Activated naive CD4-positive, alpha-beta T cell treated with anti-CD3 and anti-CD28 coated beads, Interleukin-2, amount 50 U/mL, for 24 hours (primary cell): ENCODE data around the gene CBR4.
A peak's percentile ranks its signal among the peaks of the same experiment; 100 is the strongest.

Experiments
- H3K27ac Mint-ChIP-seq: one replicate; pipeline ENCODE4 v1.8.0; 2021; ENCODE audit warnings: mild to moderate bottlenecking, mixed read lengths
- H3K27me3 Mint-ChIP-seq: one replicate; pipeline ENCODE4 v1.8.0; 2021; ENCODE audit warnings: mixed read lengths
- H3K36me3 Mint-ChIP-seq: one replicate; pipeline ENCODE4 v1.8.0; 2021; ENCODE audit warnings: mixed read lengths
- H3K4me1 Mint-ChIP-seq: one replicate; pipeline ENCODE4 v1.8.0; 2021; ENCODE audit warnings: mixed read lengths
- H3K4me3 Mint-ChIP-seq: one replicate; pipeline ENCODE4 v1.8.0; 2021; ENCODE audit warnings: mild to moderate bottlenecking, mixed read lengths
- H3K9me3 Mint-ChIP-seq: one replicate; pipeline ENCODE4 v1.8.0; 2021; ENCODE audit warnings: mixed read lengths

The CBR4 gene

DNA sequence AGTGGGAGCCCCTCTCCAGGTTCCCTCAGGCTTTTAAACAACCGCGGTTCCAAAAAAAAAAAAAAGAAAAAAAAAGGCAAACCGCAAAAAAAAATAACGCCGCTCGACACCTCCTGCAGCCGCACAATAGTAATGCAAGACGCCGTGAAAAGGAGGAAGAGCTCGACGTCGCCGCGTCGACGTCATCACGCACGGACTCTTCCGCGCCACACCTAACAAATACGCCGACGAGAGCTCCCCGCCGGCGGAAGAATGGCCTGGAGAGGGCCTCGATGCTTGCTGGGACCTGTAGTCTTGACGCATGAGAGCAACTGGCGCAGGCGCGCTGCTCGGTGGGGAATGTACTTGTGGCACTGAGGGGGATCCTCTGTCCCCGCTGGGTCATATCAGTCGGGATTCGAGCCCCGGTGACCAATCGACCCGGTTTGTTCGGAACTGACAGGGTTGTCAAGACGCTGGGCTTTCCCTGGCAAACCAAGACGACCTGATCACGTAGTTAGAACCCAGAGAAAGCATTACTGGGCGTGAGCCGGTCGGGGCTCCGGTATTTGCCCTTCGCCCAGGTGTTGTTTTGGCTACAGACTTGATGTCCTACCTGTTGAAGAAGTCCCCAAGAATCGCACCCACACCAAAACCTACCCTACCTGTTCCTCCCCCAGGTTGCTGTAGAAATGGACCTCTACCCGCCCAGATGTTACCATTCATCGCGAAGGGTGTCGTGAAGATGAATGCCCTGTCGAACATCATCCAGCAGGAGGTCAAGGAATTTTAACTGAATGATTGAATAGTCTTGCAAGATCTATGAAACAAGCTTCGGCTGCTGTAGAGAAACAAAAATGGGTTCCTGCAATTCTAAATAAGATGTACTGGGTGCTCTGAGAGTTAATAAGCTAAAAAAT lies at the start of gene CBR4:
TSS of gene CBR4 (minus strand) at position 131 of the 899 bp plus-strand sequence. CDS start 166 bp downstream, outside the sequence.
- H3K36me3 Mint-ChIP-seq, result peaks cover 1% of the 10 kb centered on the region
- peak within 1 kb of the TSS; percentile 98 for H3K27ac Mint-ChIP-seq
- peak within 1 kb of the TSS; percentile 97 for H3K4me3 Mint-ChIP-seq
- no peaks in the 10 kb centered on the region for H3K9me3 Mint-ChIP-seq
- H3K27me3 Mint-ChIP-seq, result no peaks in the 10 kb centered on the region
- H3K4me1 Mint-ChIP-seq, result peaks cover 46% of the 10 kb centered on the region

GRCh38 chr4:169059306-169060211 lies 49.5 kb upstream of the CBR4 start:
- no peaks in the 10 kb centered on the region for H3K4me1 Mint-ChIP-seq
- no peak overlapping the region for H3K4me3 Mint-ChIP-seq
- no peaks in the 10 kb centered on the region for H3K9me3 Mint-ChIP-seq
- no peak overlapping the region for H3K27ac Mint-ChIP-seq
- peaks cover 3% of the 10 kb centered on the region for H3K27me3 Mint-ChIP-seq
- no peaks in the 10 kb centered on the region for H3K36me3 Mint-ChIP-seq

- Mint-ChIP-seq H3K36me3 (no peaks in the 10 kb centered on the region), H3K27ac (no peak overlapping the region), H3K9me3 (no peaks in the 10 kb centered on the region), H3K4me1 (no peaks in the 10 kb centered on the region), H3K4me3 (no peak overlapping the region), H3K27me3 (peaks cover 3% of the 10 kb centered on the region)
Observed at GRCh38 chr4:169058312-169058711, 48.3 kb upstream of the CBR4 start.

- Mint-ChIP-seq H3K9me3 (no peaks in the 10 kb centered on the region), H3K27ac (peak overlapping the region; percentile 38), H3K4me1 (no peaks in the 10 kb centered on the region)
Observed at GRCh38 chr4:169054879-169055278, 44.8 kb upstream of the CBR4 start.

DNA sequence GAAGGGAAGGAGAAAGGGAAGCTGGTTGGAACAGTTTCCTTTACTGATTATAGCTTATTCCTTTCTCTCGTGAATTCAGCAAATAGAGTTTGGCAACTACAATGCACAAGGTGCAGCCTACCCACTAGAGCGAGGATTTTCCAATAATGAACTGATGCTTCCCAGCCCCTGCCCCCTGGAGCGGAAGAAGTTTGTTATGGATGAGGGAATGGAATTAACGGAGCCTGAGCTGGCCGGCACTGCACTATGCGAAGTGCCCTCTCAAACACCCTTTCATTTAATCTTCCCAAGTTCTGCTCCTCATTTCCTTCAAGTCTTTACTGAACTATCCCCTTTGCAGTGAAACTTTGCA lies 42.5 kb upstream of the CBR4 start:
- Mint-ChIP-seq H3K4me3 (no peak overlapping the region), H3K9me3 (no peaks in the 10 kb centered on the region), H3K4me1 (no peaks in the 10 kb centered on the region), H3K27me3 (peaks cover 1% of the 10 kb centered on the region), H3K27ac (no peak overlapping the region), H3K36me3 (no peaks in the 10 kb centered on the region)

More at GRCh38 chr4:169054879-169055278, 44.8 kb upstream of the CBR4 start:
- no peak overlapping the region for H3K4me3 Mint-ChIP-seq
- H3K36me3 Mint-ChIP-seq, result no peaks in the 10 kb centered on the region
- H3K27me3 Mint-ChIP-seq, result peaks cover 3% of the 10 kb centered on the region

- peaks cover 1% of the 10 kb centered on the region for H3K27me3 Mint-ChIP-seq
- no peaks in the 10 kb centered on the region for H3K36me3 Mint-ChIP-seq
Observed at GRCh38 chr4:169051761-169052593, 41.9 kb upstream of the CBR4 start.

DNA sequence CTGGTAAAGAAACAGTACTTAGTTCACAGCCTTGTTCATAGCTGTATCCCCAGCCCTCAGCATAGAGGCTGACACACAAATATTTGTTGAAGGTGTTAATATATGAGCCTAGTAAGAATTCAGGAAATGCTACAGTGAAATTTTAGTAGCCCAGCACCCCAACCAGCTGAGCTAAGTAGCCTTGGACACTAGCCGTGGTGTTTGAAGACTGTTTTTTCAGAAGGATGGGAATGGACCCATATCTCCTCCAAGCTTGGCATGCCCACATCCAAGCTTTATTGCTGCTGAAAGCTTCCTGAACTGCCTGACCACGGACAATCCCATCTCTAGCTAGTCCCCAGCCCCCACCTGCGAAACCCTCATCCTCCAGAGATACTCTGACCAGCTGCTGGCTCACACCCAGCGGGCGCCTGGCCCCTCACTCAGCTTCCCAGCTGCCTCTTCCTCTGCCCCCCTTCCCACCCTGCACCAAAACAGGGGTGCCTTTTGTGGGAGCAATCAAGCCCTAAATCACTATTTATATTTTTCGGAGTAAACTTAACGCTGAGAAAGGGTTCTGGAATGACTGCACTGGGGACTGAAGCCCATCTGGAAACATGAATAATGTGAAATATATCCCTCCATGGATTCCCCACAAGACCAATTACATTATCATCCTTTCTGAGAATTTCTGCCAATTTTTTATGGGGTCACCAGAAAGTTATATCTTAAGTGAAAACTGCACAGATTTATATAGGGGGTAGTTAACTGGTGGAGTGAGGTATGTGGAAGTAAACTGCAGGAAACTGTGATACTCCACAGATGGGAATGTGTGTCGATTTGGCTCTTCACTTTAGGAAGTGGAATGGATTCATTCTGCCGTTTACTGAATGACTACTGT lies 41.1 kb upstream of the CBR4 start:
- H3K36me3 Mint-ChIP-seq, result no peaks in the 10 kb centered on the region
- no peak overlapping the region for H3K27ac Mint-ChIP-seq
- no peaks in the 10 kb centered on the region for H3K27me3 Mint-ChIP-seq
- no peak overlapping the region for H3K4me3 Mint-ChIP-seq
- no peaks in the 10 kb centered on the region for H3K4me1 Mint-ChIP-seq
- H3K9me3 Mint-ChIP-seq, result no peaks in the 10 kb centered on the region

More at GRCh38 chr4:169051761-169052593, 41.9 kb upstream of the CBR4 start:
- Mint-ChIP-seq H3K4me1 (no peaks in the 10 kb centered on the region), H3K27ac (no peak overlapping the region), H3K4me3 (no peak overlapping the region), H3K9me3 (no peaks in the 10 kb centered on the region)

DNA sequence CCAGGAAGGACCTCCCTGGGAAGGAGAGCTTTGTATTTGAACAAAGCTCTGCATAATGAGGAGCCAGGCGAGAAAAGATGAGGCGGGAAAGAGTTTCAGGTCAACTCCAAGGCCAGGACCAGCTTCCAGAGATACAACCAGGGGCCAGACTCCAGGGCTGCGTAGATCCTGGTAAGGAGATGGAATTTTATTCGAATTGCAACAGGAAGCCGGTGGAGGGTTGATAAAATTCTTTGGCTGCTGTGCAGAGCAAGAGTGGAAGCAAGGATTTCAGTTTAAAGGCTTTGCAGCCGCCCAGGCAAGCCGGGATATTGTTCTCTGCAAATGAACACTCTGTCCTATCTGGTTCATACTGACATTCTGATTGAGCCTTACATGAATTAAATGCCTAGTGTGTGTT lies 40.2 kb upstream of the CBR4 start:
- no peaks in the 10 kb centered on the region for H3K27me3 Mint-ChIP-seq
- H3K4me3 Mint-ChIP-seq, result no peak overlapping the region
- H3K9me3 Mint-ChIP-seq, result no peaks in the 10 kb centered on the region
- no peaks in the 10 kb centered on the region for H3K4me1 Mint-ChIP-seq
- no peaks in the 10 kb centered on the region for H3K36me3 Mint-ChIP-seq
- no peak overlapping the region for H3K27ac Mint-ChIP-seq

DNA sequence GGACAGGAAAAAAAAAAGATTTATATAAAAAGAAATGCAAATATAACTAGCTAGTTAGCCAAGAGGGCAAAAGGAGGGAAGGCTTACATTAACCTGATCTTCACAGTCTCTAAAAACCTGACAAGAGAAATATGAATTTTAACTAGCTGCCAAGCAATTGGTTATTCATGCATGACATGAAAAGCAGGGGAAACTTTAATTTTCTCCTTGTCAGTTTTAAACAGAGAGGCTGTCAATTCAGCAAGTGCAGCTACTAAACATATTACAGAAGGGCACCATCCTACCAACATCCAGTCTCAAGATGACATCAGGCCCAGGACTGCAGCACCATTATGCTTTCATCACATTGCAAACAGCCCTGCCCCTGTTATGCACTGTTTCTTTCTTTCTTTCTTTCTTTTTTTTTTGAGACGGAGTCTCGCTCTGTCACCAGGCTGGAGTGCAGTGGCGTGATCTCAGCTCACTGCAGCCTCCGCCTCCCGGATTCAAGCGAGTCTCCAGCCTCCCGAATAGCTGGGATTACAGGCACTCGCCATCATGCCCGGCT lies 38.9 kb upstream of the CBR4 start:
- H3K4me1 Mint-ChIP-seq, result no peaks in the 10 kb centered on the region
- no peaks in the 10 kb centered on the region for H3K27me3 Mint-ChIP-seq
- H3K27ac Mint-ChIP-seq, result no peak overlapping the region
- H3K4me3 Mint-ChIP-seq, result no peak overlapping the region
- no peaks in the 10 kb centered on the region for H3K36me3 Mint-ChIP-seq
- H3K9me3 Mint-ChIP-seq, result no peaks in the 10 kb centered on the region

DNA sequence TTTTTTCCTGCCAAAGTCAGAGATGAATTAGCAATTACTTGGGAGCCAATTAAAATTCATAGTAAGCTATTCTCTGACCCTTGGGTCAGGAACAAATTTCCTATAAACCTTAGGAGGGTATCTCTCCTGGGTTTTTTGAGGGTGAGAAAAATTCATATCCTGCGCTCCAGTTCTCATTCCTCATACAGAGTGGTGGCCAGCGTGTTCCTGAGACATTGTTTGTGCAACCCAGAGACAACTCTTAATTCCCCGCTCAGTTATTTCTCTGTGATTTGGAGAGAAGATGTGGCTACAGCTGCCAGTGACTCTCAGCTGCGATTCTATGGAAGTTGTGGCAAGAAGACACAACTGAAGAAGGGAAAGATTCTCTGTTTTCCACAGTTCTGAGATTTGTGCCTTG lies 37.9 kb upstream of the CBR4 start:
- H3K4me3 Mint-ChIP-seq, result no peak overlapping the region
- H3K4me1 Mint-ChIP-seq, result no peaks in the 10 kb centered on the region
- H3K36me3 Mint-ChIP-seq, result no peaks in the 10 kb centered on the region
- no peaks in the 10 kb centered on the region for H3K9me3 Mint-ChIP-seq
- no peaks in the 10 kb centered on the region for H3K27me3 Mint-ChIP-seq
- no peak overlapping the region for H3K27ac Mint-ChIP-seq

GRCh38 chr4:169045862-169046584 lies 36.0 kb upstream of the CBR4 start:
- H3K9me3 Mint-ChIP-seq, result no peaks in the 10 kb centered on the region
- no peaks in the 10 kb centered on the region for H3K36me3 Mint-ChIP-seq
- H3K27ac Mint-ChIP-seq, result no peak overlapping the region

DNA sequence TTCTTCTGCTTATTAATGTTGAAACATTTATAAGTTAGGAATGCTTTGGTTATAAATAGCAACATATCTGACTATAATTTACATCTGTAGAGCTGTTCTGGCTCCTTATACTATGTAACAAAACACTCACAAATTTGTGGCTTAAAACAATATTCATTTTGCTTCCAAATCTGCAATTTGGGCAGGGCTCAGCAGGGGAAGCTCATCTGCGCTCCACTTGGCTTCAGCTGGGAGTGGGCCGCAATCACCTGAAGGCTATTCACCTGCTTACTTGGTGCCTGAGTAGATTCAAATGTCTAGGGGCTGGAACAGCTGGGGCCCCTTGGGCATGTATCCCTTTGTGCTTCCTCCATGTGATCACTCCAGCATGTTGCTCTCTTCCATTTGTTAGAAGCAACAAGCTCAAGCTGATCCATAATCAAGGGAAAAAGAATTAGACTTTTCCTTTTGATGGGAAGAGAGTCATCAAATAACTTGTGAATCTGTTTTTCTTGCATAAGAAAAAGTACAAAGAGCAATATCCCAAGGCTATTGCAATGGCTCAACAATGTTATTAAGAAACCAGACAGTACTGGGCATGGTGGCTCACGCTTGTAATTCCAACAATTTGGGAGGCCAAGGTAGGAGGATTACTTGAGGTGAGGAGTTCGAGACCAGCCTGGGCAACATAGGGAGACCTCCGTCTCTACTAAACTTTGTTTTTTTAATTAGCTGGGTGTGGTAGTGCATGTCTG lies 34.8 kb upstream of the CBR4 start:
- Mint-ChIP-seq H3K9me3 (no peaks in the 10 kb centered on the region), H3K4me3 (no peak overlapping the region), H3K27ac (no peak overlapping the region), H3K4me1 (no peaks in the 10 kb centered on the region), H3K27me3 (no peaks in the 10 kb centered on the region), H3K36me3 (no peaks in the 10 kb centered on the region)

More at GRCh38 chr4:169045862-169046584, 36.0 kb upstream of the CBR4 start:
- Mint-ChIP-seq H3K4me3 (no peak overlapping the region), H3K27me3 (no peaks in the 10 kb centered on the region), H3K4me1 (no peaks in the 10 kb centered on the region)

DNA sequence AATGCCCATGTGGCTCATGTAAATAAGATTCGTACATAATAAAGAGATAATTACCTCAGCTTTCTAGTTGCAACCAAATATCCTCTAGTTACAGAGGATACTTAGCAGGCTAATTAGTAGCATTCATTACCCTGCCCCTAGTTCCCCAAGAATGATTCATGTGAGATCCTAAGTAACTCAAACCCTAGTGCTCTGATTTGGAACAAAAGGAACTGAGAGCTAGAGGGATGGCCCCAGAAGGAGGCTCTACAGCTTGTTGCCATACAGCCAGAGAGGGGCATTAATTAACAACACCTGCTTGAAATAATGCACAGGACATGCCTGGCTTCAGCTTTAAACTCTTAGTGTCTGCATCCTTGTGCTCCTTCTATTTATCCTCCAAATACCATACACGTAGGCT lies 32.6 kb upstream of the CBR4 start:
- H3K36me3 Mint-ChIP-seq, result no peaks in the 10 kb centered on the region
- no peaks in the 10 kb centered on the region for H3K27me3 Mint-ChIP-seq
- H3K27ac Mint-ChIP-seq, result no peak overlapping the region
- H3K4me1 Mint-ChIP-seq, result no peaks in the 10 kb centered on the region
- H3K4me3 Mint-ChIP-seq, result no peak overlapping the region
- no peaks in the 10 kb centered on the region for H3K9me3 Mint-ChIP-seq
